BE2C (cell line): ENCODE data around the gene MAN2B2.

ENCODE experiments used
- DNase-seq: peaks from one replicate; pipeline ENCODE4 v3.0.0-alpha.2; 2020
- H3K27me3 ChIP-seq: fragments of 250-450 bp; sonication (Bioruptor Pico); 2 replicates; pipeline ENCODE4 v1.5.1; 2020; ENCODE audit warnings: mild to moderate bottlenecking
- H3K36me3 ChIP-seq: fragments of 250-450 bp; sonication (Bioruptor Pico); 2 replicates; pipeline ENCODE4 v1.5.1; 2020; ENCODE audit warnings: mild to moderate bottlenecking
- H3K4me1 ChIP-seq: fragments of 250-450 bp; sonication (Bioruptor Pico); 2 replicates; pipeline ENCODE4 v1.5.1; 2020
- H3K4me3 ChIP-seq: 2 replicates; pipeline ENCODE4 v1.5.1; 2011; ENCODE audit warnings: low read depth, low read length
- H3K9me3 ChIP-seq: fragments of 250-450 bp; sonication (Bioruptor Pico); 2 replicates; pipeline ENCODE4 v1.5.1; 2020
- TF ChIP-seq, protein P1 (sequence below): IDR thresholded peaks from 2 replicates; pipeline ENCODE4 v1.5.1; 2012; ENCODE audit warnings: mild to moderate bottlenecking, low read depth, low read length

Gene MAN2B2

DNA sequence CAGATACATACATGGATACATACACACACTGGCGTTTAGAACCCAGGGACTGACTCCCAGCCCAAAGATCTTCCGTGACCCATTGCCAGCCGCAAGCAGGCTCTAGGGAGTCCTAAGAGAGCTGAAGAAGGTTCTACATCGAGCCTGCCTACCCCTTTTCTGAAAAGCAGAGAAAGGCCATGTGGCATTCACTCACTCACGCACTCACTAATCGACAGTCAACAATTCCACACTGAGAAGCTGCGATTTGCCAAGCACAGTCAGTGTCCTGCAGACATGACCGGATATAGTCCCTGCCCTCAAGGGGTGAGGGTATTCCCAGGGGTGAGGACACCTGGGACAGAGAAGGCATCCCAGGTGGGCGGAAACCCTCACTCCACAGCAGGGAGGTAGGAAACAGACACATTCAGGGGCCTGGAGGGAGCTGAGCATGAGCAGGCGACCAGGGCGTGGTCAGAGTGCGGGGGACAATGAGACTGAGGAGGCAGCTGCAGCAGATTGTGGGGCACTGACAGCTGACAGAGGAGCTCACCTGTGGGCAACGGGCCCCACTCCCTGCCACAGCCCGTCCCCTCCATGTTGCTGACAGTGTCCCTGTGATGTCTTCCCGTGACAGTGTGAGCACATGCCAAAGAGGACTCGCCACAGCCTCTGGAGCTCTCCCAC, 13.2 kb upstream of the MAN2B2 start:
- H3K9me3 ChIP-seq: no peaks in the 10 kb centered on the region
- no peak overlapping the region for H3K4me3 ChIP-seq
- no peak for DNase-seq
- H3K36me3 ChIP-seq: no peaks in the 10 kb centered on the region
- H3K27me3 ChIP-seq: peaks cover 73% of the 10 kb centered on the region
- no peaks in the 10 kb centered on the region for H3K4me1 ChIP-seq
- TF ChIP-seq, protein P1, sequence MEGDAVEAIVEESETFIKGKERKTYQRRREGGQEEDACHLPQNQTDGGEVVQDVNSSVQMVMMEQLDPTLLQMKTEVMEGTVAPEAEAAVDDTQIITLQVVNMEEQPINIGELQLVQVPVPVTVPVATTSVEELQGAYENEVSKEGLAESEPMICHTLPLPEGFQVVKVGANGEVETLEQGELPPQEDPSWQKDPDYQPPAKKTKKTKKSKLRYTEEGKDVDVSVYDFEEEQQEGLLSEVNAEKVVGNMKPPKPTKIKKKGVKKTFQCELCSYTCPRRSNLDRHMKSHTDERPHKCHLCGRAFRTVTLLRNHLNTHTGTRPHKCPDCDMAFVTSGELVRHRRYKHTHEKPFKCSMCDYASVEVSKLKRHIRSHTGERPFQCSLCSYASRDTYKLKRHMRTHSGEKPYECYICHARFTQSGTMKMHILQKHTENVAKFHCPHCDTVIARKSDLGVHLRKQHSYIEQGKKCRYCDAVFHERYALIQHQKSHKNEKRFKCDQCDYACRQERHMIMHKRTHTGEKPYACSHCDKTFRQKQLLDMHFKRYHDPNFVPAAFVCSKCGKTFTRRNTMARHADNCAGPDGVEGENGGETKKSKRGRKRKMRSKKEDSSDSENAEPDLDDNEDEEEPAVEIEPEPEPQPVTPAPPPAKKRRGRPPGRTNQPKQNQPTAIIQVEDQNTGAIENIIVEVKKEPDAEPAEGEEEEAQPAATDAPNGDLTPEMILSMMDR: no peak

DNA sequence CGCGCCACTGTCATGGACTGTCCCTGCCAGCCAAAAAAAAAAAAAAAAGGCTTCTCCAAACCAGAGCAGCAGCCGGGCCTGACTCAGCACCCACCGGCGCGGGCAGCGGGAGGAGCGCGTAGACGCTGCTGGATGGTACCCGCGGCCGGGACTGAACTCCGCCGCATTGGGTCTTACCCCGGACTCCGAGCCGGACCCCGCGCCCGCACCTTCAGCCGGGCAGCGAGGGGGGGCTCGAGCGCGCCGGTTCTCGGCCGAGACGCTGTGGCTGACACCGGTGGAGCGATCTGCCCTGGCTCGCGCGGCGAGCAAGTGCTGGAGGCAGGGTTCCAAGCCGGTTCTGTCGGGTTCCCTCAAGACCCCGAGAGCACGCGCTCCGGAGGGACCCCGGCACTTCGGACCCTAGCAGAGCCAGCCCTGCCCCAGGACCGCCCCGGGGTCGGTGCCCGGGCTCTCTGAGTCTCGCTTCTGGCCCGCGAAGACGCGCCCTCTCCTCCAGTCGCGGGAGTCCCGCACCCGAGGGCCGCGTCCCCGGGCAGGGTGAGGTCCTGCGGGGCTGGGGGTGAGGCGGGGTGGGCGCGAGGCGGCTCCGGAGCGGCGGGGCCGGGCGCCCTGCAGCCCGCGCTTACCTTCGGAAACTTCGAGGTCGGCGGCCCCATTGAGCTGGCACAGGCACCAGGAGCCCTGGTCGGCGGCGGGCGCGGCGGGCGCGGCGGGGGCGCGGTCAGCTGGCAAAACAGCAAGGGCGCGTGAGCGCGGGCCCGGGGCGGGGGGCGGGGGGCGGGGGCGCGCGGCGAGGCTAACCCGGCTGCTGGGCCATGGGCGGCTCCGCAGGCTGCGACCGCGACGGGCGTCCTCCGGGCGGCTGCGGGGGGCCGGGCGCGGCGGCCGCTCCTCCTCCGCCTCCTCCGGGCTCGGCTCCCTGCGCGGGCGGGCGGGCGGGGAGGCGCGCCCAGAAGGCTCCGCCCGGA, 11.8 kb upstream of the MAN2B2 start:
- Histone ChIP-seq H3K27me3 (peaks cover 64% of the 10 kb centered on the region), H3K4me3 (no peak overlapping the region; the same call in 1 of the 2 replicates)
- no peak for DNase-seq

DNA sequence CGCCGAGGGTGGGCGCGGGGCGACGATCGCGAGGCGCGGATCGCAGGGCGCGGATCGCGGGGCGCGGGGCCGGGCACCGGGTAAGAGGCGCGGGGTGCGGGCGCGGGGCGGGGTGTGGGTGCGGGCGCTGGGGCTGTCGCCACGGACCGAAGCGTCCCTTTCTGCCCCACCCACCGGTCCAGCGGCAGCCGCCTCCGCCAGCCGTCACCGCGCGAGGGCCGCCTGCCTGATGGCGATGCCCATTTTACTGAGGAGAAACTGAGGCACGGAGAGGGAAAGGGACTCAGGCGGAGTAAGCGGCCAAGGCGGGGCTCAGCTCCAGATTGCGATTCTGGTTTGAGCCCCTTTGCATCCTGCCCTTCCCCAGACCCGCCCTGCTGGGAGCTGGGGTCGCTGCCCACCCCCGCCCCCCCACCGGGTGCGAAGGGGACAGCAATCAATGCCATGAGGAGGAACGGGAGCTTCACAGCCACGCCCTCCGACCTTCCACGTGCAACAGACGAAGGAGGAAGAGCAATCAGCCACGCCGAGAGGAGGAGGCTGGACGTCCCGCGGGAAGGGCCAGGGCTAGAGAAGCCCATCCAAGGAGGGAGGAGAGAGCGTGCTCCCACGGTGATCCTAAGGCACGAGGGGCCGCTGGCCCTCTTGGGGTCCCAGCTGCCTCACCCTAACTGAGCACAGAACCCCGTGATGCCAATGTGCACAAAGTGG, 10.9 kb upstream of the MAN2B2 start:
- H3K4me3 ChIP-seq: no peak overlapping the region

More for the DNA sequence above, 11.8 kb upstream of the MAN2B2 start:
- Histone ChIP-seq H3K9me3 (no peaks in the 10 kb centered on the region), H3K36me3 (no peaks in the 10 kb centered on the region), H3K4me1 (no peaks in the 10 kb centered on the region)
- TF ChIP-seq, protein P1: no peak

DNA sequence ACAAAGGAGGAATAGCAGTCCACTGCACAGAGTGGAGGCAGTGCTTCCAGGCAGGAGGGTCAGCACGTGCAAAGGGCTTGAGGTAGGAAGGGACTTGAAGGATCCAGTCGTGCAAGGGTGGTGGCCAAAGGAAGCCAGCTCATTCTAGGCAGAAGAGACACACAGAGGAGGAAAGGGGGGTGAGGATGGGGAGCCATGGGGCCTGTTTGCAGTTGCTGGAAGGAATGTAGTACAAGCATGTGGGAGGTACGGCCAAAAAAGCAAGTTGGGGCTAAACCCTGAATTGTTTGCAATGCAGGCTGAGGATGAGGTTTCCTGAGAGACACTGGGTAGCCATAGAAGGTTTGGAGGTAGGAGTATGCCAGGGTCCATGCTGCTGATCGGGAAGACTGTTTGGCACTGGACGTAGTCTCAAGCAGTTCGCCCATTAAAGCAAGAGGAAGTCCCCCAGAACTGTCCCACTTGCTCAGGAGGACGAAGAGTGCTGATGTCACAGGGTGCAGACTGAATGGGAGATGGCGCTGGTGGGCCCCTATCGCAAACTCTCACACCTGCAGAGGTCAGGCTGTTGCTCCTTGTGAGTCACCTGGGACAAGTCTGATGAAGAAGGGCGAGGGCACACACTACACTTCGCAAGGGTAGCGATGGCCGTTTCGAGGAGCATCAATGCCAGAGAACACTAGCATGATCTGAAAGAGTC, 9.1 kb upstream of the MAN2B2 start:
- DNase-seq: no peak
- H3K9me3 ChIP-seq: no peaks in the 10 kb centered on the region
- TF ChIP-seq, protein P1: no peak
- no peaks in the 10 kb centered on the region for H3K4me1 ChIP-seq
- peaks cover 40% of the 10 kb centered on the region for H3K27me3 ChIP-seq
- H3K36me3 ChIP-seq: no peaks in the 10 kb centered on the region
- H3K4me3 ChIP-seq: no peak overlapping the region

More for the DNA sequence above, 10.9 kb upstream of the MAN2B2 start:
- no peaks in the 10 kb centered on the region for H3K36me3 ChIP-seq
- peaks cover 55% of the 10 kb centered on the region for H3K27me3 ChIP-seq
- H3K9me3 ChIP-seq: no peaks in the 10 kb centered on the region
- DNase-seq: no peak
- TF ChIP-seq, protein P1: no peak
- no peaks in the 10 kb centered on the region for H3K4me1 ChIP-seq

DNA sequence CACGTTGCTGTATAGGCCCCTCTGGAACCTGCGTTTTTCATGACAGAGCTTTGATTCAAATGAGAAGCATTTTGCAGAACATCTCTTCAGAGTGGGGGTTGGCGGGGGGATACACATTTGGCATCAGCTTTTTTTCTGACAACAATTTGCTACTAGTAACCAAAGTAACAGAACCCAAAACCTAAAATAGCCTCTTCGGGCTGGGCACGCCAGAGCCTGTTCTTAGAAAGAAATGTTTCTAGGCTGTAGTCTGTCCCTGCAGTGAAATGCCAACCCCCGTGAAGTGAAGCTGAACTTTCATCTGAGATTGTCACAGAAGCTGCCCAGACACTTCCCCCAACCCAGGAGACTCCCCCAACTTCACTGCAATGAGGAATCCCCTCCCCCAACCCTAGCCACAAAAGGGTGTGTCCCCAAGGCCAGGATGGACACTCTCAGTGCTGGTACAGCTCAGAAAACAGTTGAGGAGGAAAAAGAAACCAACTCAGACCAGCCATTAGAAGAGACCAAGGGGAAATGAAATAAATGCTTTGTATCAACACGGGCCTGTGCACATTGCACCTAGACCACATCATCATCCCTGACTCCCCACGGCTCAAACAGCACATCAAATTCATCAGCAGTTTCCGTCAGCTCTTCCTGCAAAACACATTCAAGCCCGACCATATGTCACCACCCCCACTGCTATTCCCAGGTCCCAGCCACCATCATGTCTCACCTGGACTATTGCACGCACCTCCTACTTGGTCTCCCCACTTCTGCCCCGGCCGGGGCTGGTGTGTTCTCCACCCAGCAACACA, 8.4 kb upstream of the MAN2B2 start:
- no peaks in the 10 kb centered on the region for H3K4me1 ChIP-seq
- TF ChIP-seq, protein P1: no peak
- no peak overlapping the region for H3K4me3 ChIP-seq
- H3K9me3 ChIP-seq: no peaks in the 10 kb centered on the region
- H3K36me3 ChIP-seq: no peaks in the 10 kb centered on the region
- no peak for DNase-seq
- peaks cover 34% of the 10 kb centered on the region for H3K27me3 ChIP-seq
